RPMI7951 (cell line): Measurements from ENCODE around the gene ISM2. TPM values are rescaled to one million over a fixed set of nuclear protein-coding genes. Genes with fewer than 3 reads are reported as not detected.

Source experiments
- DNase-seq: peaks from one replicate; pipeline ENCODE4 v3.0.0-alpha.2; 2012; ENCODE audit warnings: low read depth
- total RNA-seq: library from RNA; depleted of rRNA; stranded (reverse); fragments of >200 nt; shearing (Covaris generic); gene quantifications from 2 replicates; pipeline ENCODE4 v1.2.3, GENCODE V29; 2014

ISM2 gene
- total RNA-seq, 1 experiment from 2014 or later = under 0.01 TPM

GRCh38 chr14:77508249-77508648 lies 9.6 kb upstream of the ISM2 start:
- no peak for DNase-seq

- DNase-seq = no peak
Measured at GRCh38 chr14:77507762-77508161, 9.1 kb upstream of the ISM2 start.

- DNase-seq = no peak
Measured at GRCh38 chr14:77505031-77505430, 6.4 kb upstream of the ISM2 start.

- DNase-seq = no peak
Measured at GRCh38 chr14:77503138-77503537, 4.5 kb upstream of the ISM2 start.

- DNase-seq = no peak
Measured at GRCh38 chr14:77502109-77502782, 3.6 kb upstream of the ISM2 start.

GRCh38 chr14:77498984-77499527 lies 440 bp upstream of the ISM2 start:
- no peak for DNase-seq

- no peak for DNase-seq
Measured at GRCh38 chr14:77495334-77495733, 3.3 kb downstream of the ISM2 start.

GRCh38 chr14:77491056-77491455 lies 7.6 kb downstream of the ISM2 start:
- DNase-seq = no peak

GRCh38 chr14:77490347-77490986 lies 8.1 kb downstream of the ISM2 start:
- DNase-seq = no peak

- no peak for DNase-seq
Measured at GRCh38 chr14:77489041-77489440, 9.6 kb downstream of the ISM2 start.

- no peak for DNase-seq
Measured at GRCh38 chr14:77488558-77488957, 10.1 kb downstream of the ISM2 start.

- DNase-seq = peak; percentile 52
Measured at GRCh38 chr14:77485901-77486678, 12.5 kb downstream of the ISM2 start.

- DNase-seq = peak; percentile 45
Measured at GRCh38 chr14:77485256-77485655, 13.4 kb downstream of the ISM2 start.

- DNase-seq = no peak
Measured at GRCh38 chr14:77482422-77482821, 16.2 kb downstream of the ISM2 start.

- DNase-seq = no peak
Measured at GRCh38 chr14:77478796-77479195, 19.8 kb downstream of the ISM2 start.

GRCh38 chr14:77478029-77478428 lies 20.6 kb downstream of the ISM2 start:
- no peak for DNase-seq

GRCh38 chr14:77475432-77476115 lies 23.0 kb downstream of the ISM2 start:
- DNase-seq = no peak

GRCh38 chr14:77474479-77475177 lies 24.0 kb downstream of the ISM2 start:
- DNase-seq = no peak

GRCh38 chr14:77473921-77474320 lies 24.7 kb downstream of the ISM2 start:
- DNase-seq = no peak

GRCh38 chr14:77470224-77470870 lies 28.3 kb downstream of the ISM2 start:
- DNase-seq = no peak

- no peak for DNase-seq
Measured at GRCh38 chr14:77469539-77469938, 29.1 kb downstream of the ISM2 start.
